ENCODE results near the gene GSDME. TPM values are rescaled to one million over a fixed set of nuclear protein-coding genes. Genes with fewer than 3 reads are reported as not detected.

The GSDME gene
- total and polyA plus RNA-seq, 4 donors = 3.2 to 4.0 (median 3.7) TPM

GRCh38 chr7:24786306-24786705 is 29.0 kb upstream of the GSDME start:
- Histone ChIP-seq H3K9me3 (ENCODE audit: control insufficient read depth in 4 of 4, low read length in 3 of 4) (no peaks in the 10 kb centered on the region), H3K27me3 (ENCODE audit: control insufficient read depth in 4 of 4, insufficient read depth in 4 of 4, low read length in 3 of 4) (no peaks in the 10 kb centered on the region), H3K9ac (ENCODE audit: low read depth in 1 of 2, low read length in 2 of 2) (no peak overlapping the region), H3K27ac (ENCODE audit: low read depth in 1 of 2, low read length in 2 of 2) (no peak overlapping the region), H3K4me1 (ENCODE audit: control insufficient read depth in 4 of 4, insufficient read depth in 4 of 4, low read length in 3 of 4) (no peaks in the 10 kb centered on the region), H3K4me3 (ENCODE audit: low read depth in 1 of 3, low read length in 3 of 3) (no peak overlapping the region), H3K36me3 (ENCODE audit: control insufficient read depth in 4 of 4, insufficient read depth in 3 of 4, low read depth in 1 of 4, low read length in 3 of 4) (no peaks in the 10 kb centered on the region)
- WGBS = 83% methylated on average over 4 of the region's 4 CpGs
- TF ChIP-seq JUND (IDR thresholded peaks at IDR 0.05) = no peak
- TF ChIP-seq RXRA (IDR thresholded peaks at IDR 0.05) = no peak
- no peak for TF ChIP-seq MAX (IDR thresholded peaks at IDR 0.05)
- TF ChIP-seq CTCF (IDR thresholded peaks at IDR 0.05; ENCODE audit: low read depth, low read length, missing input control) = no peak
- TF ChIP-seq ZBTB33 (IDR thresholded peaks at IDR 0.05) = no peak
- TF ChIP-seq EGR1 (IDR thresholded peaks at IDR 0.05; ENCODE audit: low read depth in 2 of 2) = no peak
- TF ChIP-seq RAD21 (IDR thresholded peaks at IDR 0.05) = no peak
- TF ChIP-seq TAF1 (conservative IDR thresholded peaks at IDR 0.05) = no peak
- DNase-seq (ENCODE audit: low spot score) = no peak

GRCh38 chr7:24784277-24784676 is 27.0 kb upstream of the GSDME start:
- 80% methylated on average over 5 of the region's 5 CpGs for WGBS

More at GRCh38 chr7:24784277-24784676, 27.0 kb upstream of the GSDME start:
- H3K36me3 ChIP-seq (ENCODE audit: control insufficient read depth in 4 of 4, insufficient read depth in 3 of 4, low read depth in 1 of 4, low read length in 3 of 4) = no peaks in the 10 kb centered on the region
- no peaks in the 10 kb centered on the region for H3K9me3 ChIP-seq (ENCODE audit: control insufficient read depth in 4 of 4, low read length in 3 of 4)
- H3K27me3 ChIP-seq (ENCODE audit: control insufficient read depth in 4 of 4, insufficient read depth in 4 of 4, low read length in 3 of 4) = no peaks in the 10 kb centered on the region
- H3K4me3 ChIP-seq (ENCODE audit: low read depth in 1 of 3, low read length in 3 of 3) = no peak overlapping the region
- TF ChIP-seq JUND (IDR thresholded peaks at IDR 0.05) (no peak), ATF3 (IDR thresholded peaks at IDR 0.05) (no peak), CTCF (IDR thresholded peaks at IDR 0.05; ENCODE audit: low read depth, low read length, missing input control) (no peak), YY1 (IDR thresholded peaks at IDR 0.05) (no peak), EGR1 (IDR thresholded peaks at IDR 0.05; ENCODE audit: low read depth in 2 of 2) (no peak), SP1 (IDR thresholded peaks at IDR 0.05) (no peak), HNF4A (conservative IDR thresholded peaks at IDR 0.05) (no peak)
- H3K27ac ChIP-seq (ENCODE audit: low read depth in 1 of 2, low read length in 2 of 2) = no peak overlapping the region
- DNase-seq (ENCODE audit: low spot score) = no peak
- H3K9ac ChIP-seq (ENCODE audit: low read depth in 1 of 2, low read length in 2 of 2) = no peak overlapping the region
- H3K4me1 ChIP-seq (ENCODE audit: control insufficient read depth in 4 of 4, insufficient read depth in 4 of 4, low read length in 3 of 4) = no peaks in the 10 kb centered on the region

Data from liver (tissue), 9 donors.